ENCODE results near the gene TTL.
"Not testable (repeated sequence)": the region's sequence is repeated elsewhere in the genome, so short reads cannot be mapped to it uniquely, and the experiment has no call there.

GRCh38 chr2:112500850-112501484 is 19.0 kb downstream of the TTL start:
- TF ChIP-seq CTCF (IDR thresholded peaks at IDR 0.05) (peak; percentile 60), RAD21 (IDR thresholded peaks at IDR 0.05; ENCODE audit: low read length) (peak; percentile 62)
- TF ChIP-seq ZBTB33 (IDR thresholded peaks at IDR 0.05; ENCODE audit: borderline replicate concordance, low read depth); TEAD4 (IDR thresholded peaks at IDR 0.05; ENCODE audit: borderline replicate concordance, insufficient read depth); REST (IDR thresholded peaks at IDR 0.05; ENCODE audit: low read depth, low read length); RXRA (IDR thresholded peaks at IDR 0.05; ENCODE audit: borderline replicate concordance, low read depth); EZH2phosphoT487 (IDR thresholded peaks at IDR 0.05; ENCODE audit: borderline replicate concordance, low read depth); TAF1 (IDR thresholded peaks at IDR 0.05; ENCODE audit: borderline replicate concordance, low read depth, low read length); RCOR1 (IDR thresholded peaks at IDR 0.05; ENCODE audit: low read length); TCF12 (IDR thresholded peaks at IDR 0.05); IRF3 (IDR thresholded peaks at IDR 0.05; ENCODE audit: low read depth, low read length): not testable (repeated sequence)

Data from SK-N-SH (cell line).